Caco-2 (cell line): ENCODE measurements around the gene G6PC3. TPM values are rescaled to one million over a fixed set of nuclear protein-coding genes. Genes with fewer than 3 reads are reported as not detected.

ENCODE experiments used
- BruUV-seq: library from RNA; stranded (reverse); fragments of 400-500 nt; replicated peaks from 2 replicates; lab custom pipeline; 2021; lab: Mats Ljungman, UMichigan
- CTCF ChIA-PET: fragments of 300-600 bp; sonication (Branson Sonifier 250); formaldehyde crosslinking; loops from one replicate; lab custom pipeline; 2022; ENCODE audit warnings: antibody characterized with exemption; lab: Charles Lee
- POLR2A ChIA-PET: fragments of 300-600 bp; sonication (Branson Sonifier 250); formaldehyde crosslinking; loops from one replicate; lab custom pipeline; 2022; ENCODE audit warnings: antibody characterized with exemption; lab: Charles Lee
- DNase-seq, 2 experiments: peaks; one replicate each; pipeline versions ENCODE4 v3.0.0 to v3.0.0-alpha.2; 2020 to 2022
- H3K27me3 ChIP-seq: replicated peaks from 2 replicates; pipeline ENCODE4 v1.6.0; 2011; ENCODE audit warnings: low read length; ENCODE audit not compliant: control insufficient read depth, insufficient read depth
- H3K36me3 ChIP-seq: 2 replicates; pipeline ENCODE4 v1.5.1; 2011; ENCODE audit warnings: low read length; ENCODE audit not compliant: control insufficient read depth, insufficient read depth
- H3K4me1 ChIP-seq: fragments of 250-450 bp; sonication (Bioruptor Pico); 2 replicates; pipeline ENCODE4 v1.5.1; 2020; ENCODE audit warnings: mild to moderate bottlenecking
- H3K4me3 ChIP-seq: 2 replicates; pipeline ENCODE4 v1.5.1; 2011; ENCODE audit warnings: low read depth, mild to moderate bottlenecking, control low read depth, low read length
- H3K9me3 ChIP-seq: fragments of 250-450 bp; sonication (Bioruptor Pico); 2 replicates; pipeline ENCODE4 v1.5.1; 2020; ENCODE audit warnings: mild to moderate bottlenecking, moderate library complexity
- H3K27ac Mint-ChIP-seq: one replicate; pipeline ENCODE4 v1.8.0; 2022; ENCODE audit warnings: mixed read lengths; ENCODE audit not compliant: unreplicated experiment
- H3K27me3 Mint-ChIP-seq: one replicate; pipeline ENCODE4 v1.8.0; 2022; ENCODE audit warnings: mixed read lengths; ENCODE audit not compliant: insufficient read depth, unreplicated experiment
- H3K36me3 Mint-ChIP-seq: one replicate; pipeline ENCODE4 v1.8.0; 2022; ENCODE audit warnings: mild to moderate bottlenecking, mixed read lengths; ENCODE audit not compliant: insufficient read depth, unreplicated experiment
- H3K4me1 Mint-ChIP-seq: one replicate; pipeline ENCODE4 v1.8.0; 2022; ENCODE audit warnings: low read depth, mixed read lengths; ENCODE audit not compliant: unreplicated experiment
- H3K4me3 Mint-ChIP-seq: one replicate; pipeline ENCODE4 v1.8.0; 2022; ENCODE audit warnings: mild to moderate bottlenecking, moderate library complexity, mixed read lengths; ENCODE audit not compliant: unreplicated experiment
- H3K9me3 Mint-ChIP-seq: one replicate; pipeline ENCODE4 v1.8.0; 2022; ENCODE audit warnings: mixed read lengths; ENCODE audit not compliant: unreplicated experiment
- intact Hi-C: fragments of 100-400 bp; cut with micrococcal nuclease; formaldehyde crosslinking; loops from one replicate; pipeline ENCODE4 v1.10.0; 2022; ENCODE audit not compliant: unreplicated experiment
- total RNA-seq: library from RNA; stranded (reverse); gene quantifications from 2 replicates; pipeline ENCODE4 v1.2.3, GENCODE V29; 2022
- TF ChIP-seq, protein P1 (sequence below), 2 experiments: fragments of 200-600 bp in 1 of 2; IDR thresholded peaks; 1 replicate in 1 of 2; 2 replicates in 1 of 2; pipeline versions ENCODE4 v1.5.1 to v1.8.0; 2011 to 2022; ENCODE audit warnings: antibody characterized with exemption in 1 of 2, control low read depth in 1 of 2, inconsistent platforms in 1 of 2, low read depth in 1 of 2, low read length in 1 of 2, mild to moderate bottlenecking in 1 of 2, moderate library complexity in 1 of 2; ENCODE audit not compliant: insufficient read depth in 1 of 2, severe bottlenecking in 1 of 2, unreplicated experiment in 1 of 2

Gene G6PC3
- total RNA-seq, 1 experiment from 2014 or later: 60.1 TPM

DNA sequence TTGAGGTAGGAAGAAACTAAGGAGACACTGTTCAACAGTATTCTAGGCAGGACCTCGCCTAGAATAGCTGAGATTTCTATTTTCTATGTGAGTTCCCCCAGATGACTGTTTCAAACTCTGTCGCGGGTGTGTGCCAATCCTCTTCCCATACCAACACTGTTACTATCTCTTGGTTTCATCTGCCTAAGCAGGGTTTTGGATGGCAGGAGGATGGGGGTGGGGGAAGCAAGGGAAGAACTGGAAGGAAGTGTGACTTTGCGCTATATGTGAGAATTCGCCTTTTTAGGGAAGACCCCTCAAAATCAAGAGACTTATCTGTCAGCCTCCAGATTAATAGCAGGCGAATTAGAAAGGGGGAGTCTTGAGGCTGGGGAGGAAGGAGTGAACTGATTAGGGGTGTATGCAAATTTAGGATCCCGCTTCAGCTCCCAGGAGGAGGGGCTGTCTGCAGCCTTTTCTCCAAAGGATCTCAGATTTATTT is 521 bp upstream of the G6PC3 start:
- no peaks in the 10 kb centered on the region for H3K9me3 Mint-ChIP-seq
- ChIA-PET CTCF (interaction anchor here (0.6 to 1.0 kb wide), 4 partner anchors 14 to 710 kb away, joined by 3 to 6 read pairs (median 4); partner anchors contain the start of gene HDAC5), POLR2A (interaction anchor here (0.6 to 1.1 kb wide), 6 partner anchors 24 to 357 kb away, joined by 3 to 14 read pairs (median 6); partner anchors contain the start of gene HDAC5)
- no peaks in the 10 kb centered on the region for H3K27me3 Mint-ChIP-seq
- intact Hi-C loops: loop anchor here (2.0 kb wide), 1 partner anchor 53 kb away; the partner anchor contains the start of gene HDAC5
- no peaks in the 10 kb centered on the region for H3K27me3 ChIP-seq
- H3K36me3 ChIP-seq: no peaks in the 10 kb centered on the region
- H3K9me3 ChIP-seq: no peaks in the 10 kb centered on the region
- BruUV-seq: TSS peak; percentile 22
- peak overlapping the region; percentile 89 for H3K4me3 ChIP-seq
- H3K4me3 Mint-ChIP-seq: peak overlapping the region; percentile 96
- H3K4me1 Mint-ChIP-seq: peaks cover 15% of the 10 kb centered on the region
- TF ChIP-seq, protein P1, sequence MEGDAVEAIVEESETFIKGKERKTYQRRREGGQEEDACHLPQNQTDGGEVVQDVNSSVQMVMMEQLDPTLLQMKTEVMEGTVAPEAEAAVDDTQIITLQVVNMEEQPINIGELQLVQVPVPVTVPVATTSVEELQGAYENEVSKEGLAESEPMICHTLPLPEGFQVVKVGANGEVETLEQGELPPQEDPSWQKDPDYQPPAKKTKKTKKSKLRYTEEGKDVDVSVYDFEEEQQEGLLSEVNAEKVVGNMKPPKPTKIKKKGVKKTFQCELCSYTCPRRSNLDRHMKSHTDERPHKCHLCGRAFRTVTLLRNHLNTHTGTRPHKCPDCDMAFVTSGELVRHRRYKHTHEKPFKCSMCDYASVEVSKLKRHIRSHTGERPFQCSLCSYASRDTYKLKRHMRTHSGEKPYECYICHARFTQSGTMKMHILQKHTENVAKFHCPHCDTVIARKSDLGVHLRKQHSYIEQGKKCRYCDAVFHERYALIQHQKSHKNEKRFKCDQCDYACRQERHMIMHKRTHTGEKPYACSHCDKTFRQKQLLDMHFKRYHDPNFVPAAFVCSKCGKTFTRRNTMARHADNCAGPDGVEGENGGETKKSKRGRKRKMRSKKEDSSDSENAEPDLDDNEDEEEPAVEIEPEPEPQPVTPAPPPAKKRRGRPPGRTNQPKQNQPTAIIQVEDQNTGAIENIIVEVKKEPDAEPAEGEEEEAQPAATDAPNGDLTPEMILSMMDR (IDR thresholded peaks at IDR 0.05; ENCODE audit: insufficient read depth in 1 of 2, low read depth in 1 of 2, low read length in 1 of 2, severe bottlenecking in 1 of 2, unreplicated experiment in 1 of 2): no peak
- H3K4me1 ChIP-seq: peaks cover 19% of the 10 kb centered on the region
- peaks cover 40% of the 10 kb centered on the region for H3K36me3 Mint-ChIP-seq
- peak in 1 of 2 experiments; percentile 42 for DNase-seq
- H3K27ac Mint-ChIP-seq: peak overlapping the region; percentile 100

DNA sequence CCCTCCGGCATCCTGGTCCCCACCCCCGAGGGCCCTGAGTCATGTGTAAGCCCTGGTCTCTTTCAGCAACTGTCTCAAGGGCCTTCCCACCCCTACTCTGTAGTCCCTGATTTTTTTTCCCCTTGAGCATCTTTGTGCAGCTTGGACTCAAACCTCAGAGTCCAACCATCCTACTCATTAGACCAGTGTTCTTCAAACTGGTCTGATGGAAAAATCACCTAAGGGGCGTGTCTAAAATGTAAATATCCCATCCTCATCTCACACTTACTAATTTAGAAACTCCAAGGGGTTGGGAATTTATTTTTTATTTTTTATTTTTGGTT is 624 bp downstream of the G6PC3 start:
- POLR2A ChIA-PET: interaction anchor here (0.5 to 0.8 kb wide), 2 partner anchors 12 to 52 kb away, joined by 4 read pairs; partner anchors contain the start of gene HDAC5
- H3K4me1 Mint-ChIP-seq: peaks cover 15% of the 10 kb centered on the region
- CTCF ChIA-PET: no interaction called here
- DNase-seq: no peak
- H3K4me1 ChIP-seq: peaks cover 19% of the 10 kb centered on the region
- intact Hi-C loops: loop anchor here (2.0 kb wide), 1 partner anchor 52 kb away; the partner anchor contains the start of gene HDAC5
- peak overlapping the region; percentile 100 for H3K27ac Mint-ChIP-seq
- no peaks in the 10 kb centered on the region for H3K27me3 Mint-ChIP-seq
- peaks cover 4% of the 10 kb centered on the region for H3K36me3 ChIP-seq
- TF ChIP-seq, protein P1 (IDR thresholded peaks at IDR 0.05; ENCODE audit: insufficient read depth in 1 of 2, low read depth in 1 of 2, low read length in 1 of 2, severe bottlenecking in 1 of 2, unreplicated experiment in 1 of 2): no peak
- peaks cover 36% of the 10 kb centered on the region for H3K36me3 Mint-ChIP-seq
- H3K9me3 ChIP-seq: no peaks in the 10 kb centered on the region
- H3K4me3 Mint-ChIP-seq: peak overlapping the region; percentile 96
- no peaks in the 10 kb centered on the region for H3K9me3 Mint-ChIP-seq
- H3K4me3 ChIP-seq: peak overlapping the region; percentile 89
- H3K27me3 ChIP-seq: no peaks in the 10 kb centered on the region
- BruUV-seq: TSS peak; percentile 64

DNA sequence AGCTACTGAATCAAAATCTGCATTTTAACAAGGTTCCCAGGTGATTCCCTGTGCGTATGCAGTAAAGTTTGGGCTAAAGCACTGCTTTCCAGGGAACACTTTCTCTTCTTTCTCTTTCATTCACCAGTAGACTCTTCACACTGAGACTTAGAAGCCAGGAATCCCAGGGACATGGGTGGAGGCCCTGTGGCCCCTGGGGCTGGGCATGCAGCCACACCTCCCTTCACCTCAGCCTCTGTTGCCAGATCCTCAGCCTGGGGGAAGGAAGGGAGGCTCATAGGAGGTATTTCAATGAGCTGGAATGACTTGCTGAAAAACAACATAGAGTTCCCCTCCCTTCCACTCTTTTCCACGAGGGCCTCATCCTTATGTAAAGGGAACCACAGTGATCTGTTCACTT is 1.2 kb downstream of the G6PC3 start:
- no peak for DNase-seq
- no TSS peak for BruUV-seq

More for the DNA sequence above, 1.2 kb downstream of the G6PC3 start:
- H3K27ac Mint-ChIP-seq: peak overlapping the region; percentile 100
- peak overlapping the region; percentile 96 for H3K4me3 Mint-ChIP-seq
- no peaks in the 10 kb centered on the region for H3K27me3 Mint-ChIP-seq
- H3K9me3 ChIP-seq: no peaks in the 10 kb centered on the region
- H3K4me1 ChIP-seq: peaks cover 18% of the 10 kb centered on the region
- peak overlapping the region; percentile 89 for H3K4me3 ChIP-seq
- TF ChIP-seq, protein P1 (IDR thresholded peaks at IDR 0.05; ENCODE audit: insufficient read depth in 1 of 2, low read depth in 1 of 2, low read length in 1 of 2, severe bottlenecking in 1 of 2, unreplicated experiment in 1 of 2): no peak
- H3K36me3 Mint-ChIP-seq: peaks cover 30% of the 10 kb centered on the region
- no peaks in the 10 kb centered on the region for H3K9me3 Mint-ChIP-seq
- H3K36me3 ChIP-seq: peaks cover 4% of the 10 kb centered on the region
- ChIA-PET POLR2A (interaction anchor here (0.5 kb wide), 3 partner anchors 12 to 37 kb away, joined by 3 to 5 read pairs (median 4); no protein-coding TSS in a partner anchor), CTCF (interaction anchor here (0.6 kb wide), 1 partner anchor 12 kb away, joined by 3 read pairs; no protein-coding TSS in a partner anchor)
- intact Hi-C loops: loop anchor here (2.0 kb wide), 1 partner anchor 51 kb away; the partner anchor contains the start of gene HDAC5
- H3K27me3 ChIP-seq: no peaks in the 10 kb centered on the region
- H3K4me1 Mint-ChIP-seq: peaks cover 15% of the 10 kb centered on the region
